RWPE2 (cell line): ENCODE data around the gene TMEM114.

Experiments
- ATAC-seq: fragments of 200-7000 bp; cut with Tn5 transposase; 3 replicates; pipeline ENCODE4 v1.9.1; 2021; ENCODE audit warnings: low read depth
- DNase-seq: peaks from one replicate; pipeline ENCODE4 v3.0.0-alpha.2; 2020; ENCODE audit warnings: low spot score
- H3K27ac ChIP-seq: fragments of 450-650 bp; 2 replicates; pipeline ENCODE4 v1.5.1; 2017; ENCODE audit warnings: mild to moderate bottlenecking; ENCODE audit not compliant: poor library complexity, severe bottlenecking
- H3K27me3 ChIP-seq: fragments of 250-450 bp; sonication (Bioruptor Pico); 2 replicates; pipeline ENCODE4 v1.5.1; 2021; ENCODE audit warnings: mild to moderate bottlenecking, moderate library complexity; ENCODE audit not compliant: insufficient read depth, poor library complexity, severe bottlenecking
- H3K36me3 ChIP-seq: fragments of 250-450 bp; sonication (Bioruptor Pico); 2 replicates; pipeline ENCODE4 v1.5.1; 2020; ENCODE audit warnings: low read depth, mild to moderate bottlenecking, moderate library complexity
- H3K4me1 ChIP-seq: fragments of 250-450 bp; sonication (Bioruptor Pico); 2 replicates; pipeline ENCODE4 v1.5.1; 2021; ENCODE audit warnings: mild to moderate bottlenecking, moderate library complexity; ENCODE audit not compliant: insufficient read depth, poor library complexity, severe bottlenecking
- H3K4me3 ChIP-seq: fragments of 250-450 bp; sonication (Bioruptor Pico); 2 replicates; pipeline ENCODE4 v1.5.1; 2021; ENCODE audit warnings: mild to moderate bottlenecking, moderate library complexity; ENCODE audit not compliant: severe bottlenecking
- H3K9me3 ChIP-seq: fragments of 250-450 bp; sonication (Bioruptor Pico); 2 replicates; pipeline ENCODE4 v1.5.1; 2021; ENCODE audit warnings: mild to moderate bottlenecking, moderate library complexity; ENCODE audit not compliant: severe bottlenecking
- TF ChIP-seq, protein P1 (sequence below): fragments of 450-650 bp; IDR thresholded peaks from one replicate; pipeline ENCODE4 v1.5.1; 2017; ENCODE audit warnings: mild to moderate bottlenecking, moderate library complexity; ENCODE audit not compliant: poor library complexity, severe bottlenecking

TMEM114 gene

DNA sequence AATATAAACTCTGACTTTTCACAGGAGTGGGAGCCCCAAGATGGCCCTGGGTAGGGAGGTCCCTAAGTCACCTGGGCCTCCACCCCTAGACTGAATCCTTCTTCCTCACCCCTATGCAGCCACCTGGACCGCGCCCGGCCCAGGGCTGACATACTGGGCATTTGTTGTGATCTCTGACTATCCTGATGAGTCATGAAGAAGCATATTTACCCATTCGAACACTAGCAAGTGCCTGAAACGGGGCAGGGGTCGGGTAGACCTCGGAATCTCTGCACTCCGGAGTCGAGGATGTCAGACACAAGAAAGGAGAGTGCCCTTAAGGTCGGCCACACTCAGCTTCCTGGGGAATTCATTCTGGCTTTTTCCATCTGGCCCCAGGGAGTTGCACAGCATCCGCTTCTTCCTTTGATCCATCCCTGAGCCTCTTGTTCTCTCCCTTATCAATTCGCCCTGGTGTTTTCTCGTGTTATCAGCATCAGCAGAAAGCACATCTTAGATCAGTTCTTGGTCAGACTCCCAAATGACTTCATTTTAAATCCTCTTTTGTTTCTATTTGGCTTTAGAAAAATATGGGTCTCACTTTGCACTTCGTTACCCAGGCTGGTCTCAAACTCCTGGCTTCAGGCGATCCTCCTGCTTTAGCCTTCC lies 41.6 kb upstream of the TMEM114 start:
- Histone ChIP-seq H3K9me3 (no peaks in the 10 kb centered on the region), H3K36me3 (peaks cover 90% of the 10 kb centered on the region), H3K4me1 (no peaks in the 10 kb centered on the region), H3K27me3 (no peaks in the 10 kb centered on the region), H3K4me3 (no peak overlapping the region), H3K27ac (no peak overlapping the region)
- no peak for ATAC-seq
- no peak for DNase-seq
- TF ChIP-seq, protein P1, sequence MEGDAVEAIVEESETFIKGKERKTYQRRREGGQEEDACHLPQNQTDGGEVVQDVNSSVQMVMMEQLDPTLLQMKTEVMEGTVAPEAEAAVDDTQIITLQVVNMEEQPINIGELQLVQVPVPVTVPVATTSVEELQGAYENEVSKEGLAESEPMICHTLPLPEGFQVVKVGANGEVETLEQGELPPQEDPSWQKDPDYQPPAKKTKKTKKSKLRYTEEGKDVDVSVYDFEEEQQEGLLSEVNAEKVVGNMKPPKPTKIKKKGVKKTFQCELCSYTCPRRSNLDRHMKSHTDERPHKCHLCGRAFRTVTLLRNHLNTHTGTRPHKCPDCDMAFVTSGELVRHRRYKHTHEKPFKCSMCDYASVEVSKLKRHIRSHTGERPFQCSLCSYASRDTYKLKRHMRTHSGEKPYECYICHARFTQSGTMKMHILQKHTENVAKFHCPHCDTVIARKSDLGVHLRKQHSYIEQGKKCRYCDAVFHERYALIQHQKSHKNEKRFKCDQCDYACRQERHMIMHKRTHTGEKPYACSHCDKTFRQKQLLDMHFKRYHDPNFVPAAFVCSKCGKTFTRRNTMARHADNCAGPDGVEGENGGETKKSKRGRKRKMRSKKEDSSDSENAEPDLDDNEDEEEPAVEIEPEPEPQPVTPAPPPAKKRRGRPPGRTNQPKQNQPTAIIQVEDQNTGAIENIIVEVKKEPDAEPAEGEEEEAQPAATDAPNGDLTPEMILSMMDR, result no peak

DNA sequence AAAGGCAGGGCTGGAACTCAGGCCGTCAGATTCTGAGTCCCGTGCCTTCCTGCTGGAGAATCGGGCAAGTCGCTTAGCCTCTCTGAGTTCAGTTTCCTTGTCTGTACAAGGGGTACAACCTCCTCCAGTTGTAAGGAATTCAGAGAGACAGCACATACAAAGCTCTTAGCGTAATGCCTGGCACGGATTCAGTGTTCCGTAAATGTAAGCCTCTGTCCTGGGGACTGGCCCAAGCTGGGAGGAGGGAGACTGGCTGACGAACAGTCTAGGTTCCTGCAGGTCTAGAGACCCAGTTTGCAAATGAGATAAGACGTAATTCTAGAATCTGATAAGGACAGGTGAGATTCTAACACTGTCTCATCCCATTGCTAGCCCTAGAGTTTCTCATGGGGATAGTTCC lies 41.1 kb upstream of the TMEM114 start:
- ATAC-seq, result no peak
- no peaks in the 10 kb centered on the region for H3K27me3 ChIP-seq

DNA sequence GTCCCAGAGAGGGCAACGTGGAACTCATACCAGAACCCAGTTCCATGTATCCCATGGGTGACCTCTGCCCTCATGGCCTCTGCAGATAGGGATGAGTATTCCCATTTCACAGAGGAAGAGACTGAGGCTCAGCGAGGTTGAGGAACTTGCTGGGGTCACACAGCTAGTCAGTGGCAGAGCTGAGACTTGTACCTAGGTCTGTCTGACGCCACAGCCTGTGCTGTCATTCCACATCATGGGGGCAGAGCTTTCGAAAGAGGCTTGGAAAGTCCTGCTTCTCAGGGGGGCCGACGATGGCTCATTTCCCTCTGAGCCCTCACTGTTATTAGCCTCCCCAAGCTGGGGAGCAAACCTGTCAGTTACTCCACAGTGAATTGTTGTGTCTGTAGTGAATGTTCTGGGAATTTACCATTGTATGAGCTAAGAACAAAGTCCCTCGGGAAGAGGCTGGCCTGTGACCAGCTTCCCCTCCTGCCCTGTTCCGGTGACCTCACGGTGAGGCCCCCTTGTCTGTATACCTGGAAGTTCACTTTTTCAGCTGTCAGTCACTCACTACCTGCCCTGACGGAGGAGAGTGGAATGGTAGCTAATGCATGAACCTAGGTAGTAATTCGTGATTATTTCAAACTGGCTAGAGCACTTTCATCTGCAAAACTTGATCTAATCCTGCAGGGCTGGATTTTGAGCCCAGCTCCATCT lies 40.1 kb upstream of the TMEM114 start:
- Histone ChIP-seq H3K36me3 (peaks cover 90% of the 10 kb centered on the region), H3K4me3 (no peak overlapping the region), H3K27me3 (no peaks in the 10 kb centered on the region), H3K27ac (no peak overlapping the region), H3K9me3 (no peaks in the 10 kb centered on the region), H3K4me1 (no peaks in the 10 kb centered on the region)
- ATAC-seq, result no peak
- TF ChIP-seq, protein P1, result no peak
- no peak for DNase-seq

More for the DNA sequence above, 41.1 kb upstream of the TMEM114 start:
- no peak for DNase-seq
- TF ChIP-seq, protein P1, result no peak
- no peak overlapping the region for H3K27ac ChIP-seq
- no peak overlapping the region for H3K4me3 ChIP-seq
- H3K36me3 ChIP-seq, result peaks cover 90% of the 10 kb centered on the region
- H3K4me1 ChIP-seq, result no peaks in the 10 kb centered on the region
- no peaks in the 10 kb centered on the region for H3K9me3 ChIP-seq

DNA sequence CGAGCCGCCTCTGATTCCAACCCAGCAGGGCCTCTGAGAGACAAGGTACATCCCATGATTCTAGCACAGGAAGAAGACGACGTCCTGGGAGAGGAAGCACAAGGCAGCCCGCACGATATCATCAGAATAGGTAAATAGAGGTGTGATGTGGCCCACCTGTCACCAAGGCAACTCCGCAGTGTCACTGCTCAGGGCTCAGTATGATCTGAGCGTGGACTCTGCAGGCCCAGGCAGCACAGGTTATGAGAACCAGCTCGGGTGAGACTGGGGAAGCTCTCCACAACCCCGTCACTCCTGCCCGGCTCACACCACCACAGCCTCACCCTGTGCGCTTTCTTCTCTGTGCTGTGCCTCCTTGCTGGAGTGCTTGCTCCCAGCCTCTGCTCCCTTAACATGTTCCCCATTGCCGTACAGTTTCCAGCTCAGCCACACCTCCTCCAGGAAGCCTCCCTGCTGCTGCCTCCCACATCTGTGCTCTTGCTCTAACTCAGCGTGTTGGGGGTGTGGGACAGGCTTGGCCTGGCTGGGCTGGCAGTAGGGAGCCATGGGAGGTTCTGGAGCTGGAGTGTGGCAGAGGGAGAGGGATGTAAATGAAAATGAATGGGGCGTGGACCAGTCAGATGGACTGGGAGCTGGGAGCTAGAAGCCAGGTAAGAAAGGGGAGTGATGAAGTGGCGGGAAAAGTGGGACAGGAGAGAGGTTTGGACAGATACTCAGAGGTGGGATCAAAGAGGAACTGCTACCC lies 38.8 kb upstream of the TMEM114 start:
- DNase-seq (no peak), ATAC-seq (no peak)
- Histone ChIP-seq H3K4me3 (no peak overlapping the region), H3K4me1 (no peaks in the 10 kb centered on the region), H3K36me3 (peaks cover 90% of the 10 kb centered on the region), H3K27ac (no peak overlapping the region), H3K9me3 (no peaks in the 10 kb centered on the region), H3K27me3 (no peaks in the 10 kb centered on the region)
- TF ChIP-seq, protein P1, result no peak
